GM10266 (cell line): ENCODE measurements around the gene CLIP2.

Source experiments
- DNase-seq: peaks from one replicate; pipeline ENCODE4 v3.0.0; 2012; ENCODE audit errors: extremely low spot score
- CTCF ChIP-seq: IDR thresholded peaks from 2 replicates; pipeline ENCODE4 v1.5.1; 2012; ENCODE audit warnings: mild to moderate bottlenecking, low read depth; ENCODE audit not compliant: control insufficient read depth, insufficient read depth; ENCODE audit errors: missing control alignments

CLIP2 gene

GRCh38 chr7:74356589-74357315, 67.5 kb downstream of the CLIP2 start:
- DNase-seq: no peak
- TF ChIP-seq CTCF: no peak

GRCh38 chr7:74360008-74360407, 70.8 kb downstream of the CLIP2 start:
- DNase-seq: no peak
- no peak for TF ChIP-seq CTCF

- no peak for TF ChIP-seq CTCF
Measured at GRCh38 chr7:74362266-74362665, 73.1 kb downstream of the CLIP2 start.

GRCh38 chr7:74364061-74364460, 74.9 kb downstream of the CLIP2 start:
- no peak for DNase-seq
- no peak for TF ChIP-seq CTCF

More at GRCh38 chr7:74362266-74362665, 73.1 kb downstream of the CLIP2 start:
- no peak for DNase-seq

GRCh38 chr7:74365322-74366022, 76.3 kb downstream of the CLIP2 start:
- no peak for DNase-seq
- no peak for TF ChIP-seq CTCF

GRCh38 chr7:74371381-74372341, 82.5 kb downstream of the CLIP2 start:
- no peak for DNase-seq
- TF ChIP-seq CTCF: no peak
